GM12873 (cell line): ENCODE measurements around the gene LSR.

Experiments used
- CTCF ChIP-seq: IDR thresholded peaks from 2 replicates; pipeline ENCODE4 v1.5.1; 2012; ENCODE audit warnings: low read depth, mild to moderate bottlenecking, moderate library complexity, low read length, control low read depth; ENCODE audit not compliant: insufficient read depth; ENCODE audit errors: missing control alignments

Gene LSR

GRCh38 chr19:35223084-35223790, 25.6 kb upstream of the LSR start:
- TF ChIP-seq CTCF: no peak

- no peak for TF ChIP-seq CTCF
Observed at GRCh38 chr19:35223862-35224505, 24.8 kb upstream of the LSR start.

GRCh38 chr19:35224681-35225571, 23.9 kb upstream of the LSR start:
- TF ChIP-seq CTCF: no peak

- no peak for TF ChIP-seq CTCF
Observed at GRCh38 chr19:35225951-35226350, 22.9 kb upstream of the LSR start.

GRCh38 chr19:35226748-35227147, 22.1 kb upstream of the LSR start:
- TF ChIP-seq CTCF: no peak

- TF ChIP-seq CTCF: no peak
Observed at GRCh38 chr19:35228177-35228930, 20.4 kb upstream of the LSR start, which contains the start of gene FAM187B. Gene FAM187B, minus strand, starts transcription at chr19:35228739. Its CDS starts 59 bp downstream, at chr19:35228680.
